Activated CD8-positive, alpha-beta memory T cell treated with anti-CD3 and anti-CD28 coated beads for 1 hour (primary cell): ENCODE measurements around the gene HDAC1.
A peak's percentile ranks its signal among the peaks of the same experiment; 100 is the strongest.
"Not testable (repeated sequence)": the region's sequence is repeated elsewhere in the genome, so short reads cannot be mapped to it uniquely, and the experiment has no call there.

ENCODE experiments used
- DNase-seq, 2 donors: peaks; one replicate each; pipeline ENCODE4 v3.0.0-alpha.2; 2020; ENCODE audit warnings: low read depth in 1 of 2; ENCODE audit errors: extremely low read depth in 1 of 2

HDAC1 gene

DNA sequence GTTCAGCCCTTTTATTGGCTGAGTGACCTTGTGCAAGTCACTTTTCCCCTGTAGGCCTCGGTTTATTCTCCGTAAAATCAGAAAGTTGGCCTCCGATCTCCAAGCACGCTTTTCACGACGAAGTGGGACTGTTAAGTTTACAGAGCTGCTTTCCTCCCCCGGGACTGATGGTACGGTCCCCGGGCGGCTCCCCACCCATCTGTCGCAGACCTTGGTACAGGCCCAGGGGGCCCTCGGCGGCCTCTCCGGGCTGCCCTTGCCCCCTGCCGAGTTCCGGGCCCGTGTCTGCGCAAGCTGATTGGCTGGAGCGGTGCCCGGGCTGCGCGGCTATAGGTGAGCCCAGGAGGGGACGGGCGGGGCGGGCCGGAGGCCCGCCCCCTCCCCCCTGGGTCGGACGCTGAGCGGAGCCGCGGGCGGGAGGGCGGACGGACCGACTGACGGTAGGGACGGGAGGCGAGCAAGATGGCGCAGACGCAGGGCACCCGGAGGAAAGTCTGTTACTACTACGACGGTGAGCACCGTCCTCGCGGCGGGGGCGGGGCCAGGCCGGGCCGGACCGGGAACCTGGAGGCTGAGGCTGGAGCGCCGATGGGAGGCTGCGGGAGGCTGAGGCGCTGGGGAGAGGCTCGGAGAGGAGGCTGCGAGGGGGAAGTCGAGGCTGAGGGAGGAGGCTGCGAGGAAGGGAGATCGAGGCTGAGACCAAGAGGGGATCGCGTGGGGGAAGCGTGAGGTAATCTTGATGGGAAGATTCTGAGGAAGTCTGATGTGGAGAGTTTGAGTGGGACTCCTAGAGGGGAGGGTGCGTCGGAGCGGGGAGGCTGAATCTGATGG, at the start of gene HDAC1:
Gene HDAC1 (plus strand): TSS at position 376 of the 831 bp plus-strand sequence. CDS start 87 bp downstream, at position 463.
- DNase-seq, result peak; percentile 92

DNA sequence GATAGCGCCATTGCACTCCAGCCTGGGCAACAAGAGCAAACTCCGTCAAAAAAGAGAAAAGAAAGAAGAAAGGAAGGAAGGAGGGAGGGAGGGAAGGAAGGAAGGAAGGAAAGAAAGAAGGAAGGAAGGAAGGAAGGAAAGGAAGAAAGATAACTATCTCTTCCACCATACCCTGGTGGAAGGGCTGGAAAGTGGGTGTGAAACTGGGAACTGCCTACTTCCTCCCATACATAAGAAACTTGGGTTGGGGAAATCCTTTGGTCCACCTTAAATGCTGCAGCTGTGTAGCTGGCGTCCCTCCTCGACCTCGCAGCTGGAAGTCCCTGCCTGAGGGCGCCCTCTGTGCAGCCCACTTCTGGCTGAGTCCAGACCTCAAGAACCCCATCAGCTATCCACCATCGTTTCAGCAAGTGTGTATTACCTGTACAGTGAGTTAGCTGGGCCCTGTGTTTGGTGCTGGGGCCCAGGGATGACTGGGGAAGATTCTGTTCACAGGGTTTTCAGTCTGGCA, 49.5 kb upstream of the HDAC1 start:
- no peak for DNase-seq

- no peak for DNase-seq
These were observed 45.0 kb upstream of the HDAC1 start, which contains the start of gene FAM167B for GRCh38 chr1:32246888-32247273. TSS of gene FAM167B (plus strand) at chr1:32247222. CDS start at chr1:32247422, 200 bp downstream.

DNA sequence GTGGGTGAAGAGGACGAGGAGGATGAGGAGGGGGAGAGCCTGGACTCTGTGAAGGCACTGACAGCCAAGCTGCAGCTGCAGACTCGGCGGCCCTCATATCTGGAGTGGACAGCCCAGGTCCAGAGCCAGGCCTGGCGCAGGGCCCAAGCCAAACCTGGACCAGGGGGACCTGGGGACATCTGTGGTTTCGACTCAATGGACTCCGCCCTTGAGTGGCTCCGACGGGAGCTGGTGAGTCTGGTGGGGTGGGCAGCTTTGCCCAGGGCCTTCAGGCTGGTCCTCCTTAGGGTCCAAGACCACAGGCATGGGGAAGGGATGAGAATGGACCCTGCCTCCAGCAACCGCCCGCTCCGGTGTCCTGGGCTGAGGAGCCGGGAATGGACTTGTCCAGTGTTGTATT, 44.4 kb upstream of the HDAC1 start:
- no peak for DNase-seq

GRCh38 chr1:32247983-32248889, 43.6 kb upstream of the HDAC1 start:
- peak in 1 of 2 donors; percentile 61 for DNase-seq

- DNase-seq, result peak; percentile 57 to 68
These were observed 41.9 kb upstream of the HDAC1 start for GRCh38 chr1:32249831-32250525.

- DNase-seq, result peak in 1 of 2 donors; percentile 42
These were observed 40.8 kb upstream of the HDAC1 start, which contains the start of gene LCK for GRCh38 chr1:32250893-32251716. TSS of gene LCK (plus strand) at chr1:32251265. CDS start at chr1:32274330, 23,065 bp downstream.

DNA sequence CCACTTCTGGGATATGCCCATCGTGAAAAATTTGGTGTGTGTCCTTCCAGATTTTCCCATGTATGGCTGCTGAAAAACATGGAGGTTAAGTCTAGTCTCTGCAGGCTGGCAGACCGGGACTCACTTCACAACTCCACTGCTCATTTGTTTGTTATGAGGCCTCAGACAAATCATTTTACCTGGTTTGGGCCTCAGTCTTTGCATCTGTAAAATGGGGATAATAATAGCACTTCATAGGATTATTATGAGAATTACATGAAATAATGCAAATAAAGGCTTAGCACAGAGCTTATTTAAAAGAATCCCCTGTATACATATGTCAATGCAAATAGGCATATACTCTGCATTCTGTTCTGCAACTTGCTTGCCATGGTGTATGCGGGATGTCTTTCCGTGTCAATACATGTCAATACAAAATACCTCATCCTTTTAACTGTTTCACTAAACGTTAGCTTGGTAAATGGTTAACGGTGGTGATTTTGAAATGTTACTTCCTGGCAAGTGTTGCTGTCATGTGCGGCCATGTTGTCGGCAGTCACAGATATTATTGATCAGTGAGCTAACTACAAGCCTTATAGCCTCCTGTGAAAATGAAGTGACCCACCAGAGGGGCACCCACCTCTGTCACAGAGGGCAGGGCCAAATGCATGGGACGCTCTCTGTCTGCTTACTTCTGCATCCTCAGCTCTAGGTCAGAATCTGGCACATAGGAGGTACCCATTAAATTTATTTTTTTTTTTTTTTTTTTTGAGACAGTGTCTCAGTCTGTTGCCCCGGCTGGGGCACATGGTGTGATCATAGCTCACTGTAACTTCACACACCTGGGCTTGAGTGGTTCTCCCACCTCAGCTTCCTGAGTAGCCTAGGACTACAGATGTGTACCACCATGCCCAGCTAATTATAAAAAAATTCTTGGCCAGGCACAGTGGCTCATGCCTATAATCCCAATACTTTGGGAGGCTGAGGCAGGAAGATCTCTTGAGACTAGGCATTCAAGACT, 36.5 kb upstream of the HDAC1 start:
- no peak for DNase-seq

GRCh38 chr1:32256473-32257226, 35.2 kb upstream of the HDAC1 start:
- no peak for DNase-seq

GRCh38 chr1:32257227-32257508, 34.7 kb upstream of the HDAC1 start:
- no peak for DNase-seq

DNA sequence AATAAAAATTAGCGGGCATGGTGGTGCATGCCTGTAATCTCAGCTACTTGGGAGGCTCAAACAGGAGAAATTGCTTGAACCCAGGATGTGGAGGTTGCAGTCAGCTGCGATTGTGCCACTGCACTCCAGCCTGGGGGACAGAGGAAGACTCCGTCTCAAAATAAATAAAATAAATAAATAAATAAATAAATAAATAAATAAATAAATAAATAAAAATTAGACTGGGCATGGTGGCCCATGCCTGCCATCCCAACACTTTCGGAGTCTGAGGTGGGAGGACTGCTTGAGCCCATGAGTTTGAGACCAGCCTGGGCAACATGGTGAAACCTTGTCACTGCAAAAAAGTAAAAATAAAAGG, 28.7 kb upstream of the HDAC1 start:
- DNase-seq, result not testable (repeated sequence)

- DNase-seq, result no peak
These were observed 28.1 kb upstream of the HDAC1 start for GRCh38 chr1:32263744-32264143.

GRCh38 chr1:32265846-32266245, 26.0 kb upstream of the HDAC1 start:
- DNase-seq, result no peak

- DNase-seq, result no peak
These were observed 24.8 kb upstream of the HDAC1 start for GRCh38 chr1:32266921-32267591.

- DNase-seq, result no peak
These were observed 22.1 kb upstream of the HDAC1 start for GRCh38 chr1:32269744-32270143.

GRCh38 chr1:32272557-32273390, 19.1 kb upstream of the HDAC1 start:
- DNase-seq, result no peak
